Adrenal gland (tissue), 12 donors: ENCODE measurements around the gene PITHD1. TPM values are rescaled to one million over a fixed set of nuclear protein-coding genes. Genes with fewer than 3 reads are reported as not detected.

Source experiments
- DNase-seq, 7 donors: peaks; one replicate each; pipeline ENCODE4 v3.0.0-alpha.2; 2019 to 2020
- H3K27ac ChIP-seq, 5 donors: fragments of 200-600 bp; sonication (generic) in 4 of 5; 1 replicate in 3 of 5; 2 replicates in 2 of 5; pipeline versions ENCODE4 v1.5.1 to v1.8.0; 2016 to 2020; ENCODE audit warnings: mild to moderate bottlenecking in 1 of 5
- H3K27me3 ChIP-seq: fragments of 200-600 bp; 2 replicates; pipeline ENCODE4 v1.8.0; 2021
- H3K36me3 ChIP-seq, 2 donors: fragments of 200-600 bp; replicated peaks in 1 of 2; 1 replicate in 1 of 2; 2 replicates in 1 of 2; pipeline versions ENCODE4 v1.5.1 to v1.8.0; 2018 to 2022
- H3K4me1 ChIP-seq, 2 donors: fragments of 200-600 bp; replicated peaks in 1 of 2; 1 replicate in 1 of 2; 2 replicates in 1 of 2; pipeline versions ENCODE4 v1.5.1 to v1.8.0; 2018 to 2021
- H3K4me3 ChIP-seq, 4 donors: fragments of 200-600 bp; sonication (generic) in 3 of 4; one replicate each; pipeline ENCODE4 v1.5.1; 2016 to 2018
- H3K9me3 ChIP-seq, 3 donors: fragments of 200-600 bp; sonication (generic) in 1 of 3; replicated peaks in 1 of 3; 1 replicate in 2 of 3; 2 replicates in 1 of 3; pipeline versions ENCODE4 v1.5.1 to v1.8.0; 2016 to 2021
- POLR2A ChIP-seq, 2 donors: fragments of 450-650 bp; IDR thresholded peaks; one replicate each; pipeline ENCODE4 v1.6.1; 2017; ENCODE audit warnings: antibody characterized with exemption in 2 of 2, mild to moderate bottlenecking in 2 of 2, moderate library complexity in 1 of 2
- WGBS, 4 donors: extraction: QIAGEN DNeasy Blood & Tissue Kit in 2 of 4; methylation state at CpG; one replicate each; pipeline versions ENCODE4 v1.1.5 to v1.1.7; 2013 to 2017; 5-methylcytosine and 5-hydroxymethylcytosine counted together
- intact Hi-C, 2 donors: fragments of 100-400 bp; cut with DNase I; formaldehyde crosslinking; loops; one replicate each; pipeline versions ENCODE4 v1.14.1 to v1.15.0; 2022 to 2023
- polyA plus RNA-seq, 3 donors: library from polyadenylated mRNA; stranded (reverse); fragments of 200-250 nt in 2 of 3; fragments of 350-450 nt in 1 of 3; fragmentation: Illumina TruSeq in 1 of 3; extraction: RNeasy Lipid Tissue Mini Kit (QIAGEN cat#74804) in 1 of 3; gene quantifications; one replicate each; pipeline ENCODE4 v1.2.3, GENCODE V29; 2013 to 2014
- total RNA-seq, 9 donors: library from RNA; depleted of rRNA in 4 of 9; stranded (reverse); fragments of >200 nt in 4 of 9; fragments of 120-200 nt in 1 of 9; fragmentation: NEBNext Ultra II Directional in 1 of 9; extraction: Animal tissue kit (Norgen Biotek cat#: 25700) in 1 of 9; gene quantifications; one replicate each; pipeline versions ENCODE4 v1.1.0 to v1.2.4, GENCODE V29; 2013 to 2023
- TF ChIP-seq, protein P1 (sequence below), 6 experiments: fragments of 450-650 bp in 4 of 6; fragments of 200-600 bp in 2 of 6; sonication (generic) in 1 of 6; IDR thresholded peaks; 1 replicate in 5 of 6; 2 replicates in 1 of 6; pipeline versions ENCODE4 v1.5.1 to v1.8.0; 2016 to 2021; ENCODE audit warnings: antibody characterized with exemption in 6 of 6, mild to moderate bottlenecking in 2 of 6, moderate library complexity in 1 of 6
- donor health status: healthy with polysubstance abuse.
- donor health status: Bipolar disorder and iron deficiency.
- donor health status: DM: yes; HTN: yes; CAD: no.
- donor health status: DM: no; HTN: no; CAD: no.
- donor health status: DM: no; HTN: no; CAD: no.
- donor health status: DM: yes; HTN: yes; CAD: no.

PITHD1 gene
- total and polyA plus RNA-seq, 12 donors: 41.9 to 104 (median 63.0) TPM

GRCh38 chr1:23752909-23753308 is 25.3 kb upstream of the PITHD1 start:
- WGBS, 4 donors: 38 to 74% (median 48%) methylated on average over 1 of the region's 1 CpG
- TF ChIP-seq, protein P1, sequence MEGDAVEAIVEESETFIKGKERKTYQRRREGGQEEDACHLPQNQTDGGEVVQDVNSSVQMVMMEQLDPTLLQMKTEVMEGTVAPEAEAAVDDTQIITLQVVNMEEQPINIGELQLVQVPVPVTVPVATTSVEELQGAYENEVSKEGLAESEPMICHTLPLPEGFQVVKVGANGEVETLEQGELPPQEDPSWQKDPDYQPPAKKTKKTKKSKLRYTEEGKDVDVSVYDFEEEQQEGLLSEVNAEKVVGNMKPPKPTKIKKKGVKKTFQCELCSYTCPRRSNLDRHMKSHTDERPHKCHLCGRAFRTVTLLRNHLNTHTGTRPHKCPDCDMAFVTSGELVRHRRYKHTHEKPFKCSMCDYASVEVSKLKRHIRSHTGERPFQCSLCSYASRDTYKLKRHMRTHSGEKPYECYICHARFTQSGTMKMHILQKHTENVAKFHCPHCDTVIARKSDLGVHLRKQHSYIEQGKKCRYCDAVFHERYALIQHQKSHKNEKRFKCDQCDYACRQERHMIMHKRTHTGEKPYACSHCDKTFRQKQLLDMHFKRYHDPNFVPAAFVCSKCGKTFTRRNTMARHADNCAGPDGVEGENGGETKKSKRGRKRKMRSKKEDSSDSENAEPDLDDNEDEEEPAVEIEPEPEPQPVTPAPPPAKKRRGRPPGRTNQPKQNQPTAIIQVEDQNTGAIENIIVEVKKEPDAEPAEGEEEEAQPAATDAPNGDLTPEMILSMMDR (IDR thresholded peaks at IDR 0.05): no peak
- no peak for TF ChIP-seq POLR2A (IDR thresholded peaks at IDR 0.05)
- no peak overlapping the region for H3K27ac ChIP-seq
- peak in 1 of 7 donors; percentile 28 for DNase-seq
- peaks cover 0 to 16% of the 10 kb centered on the region in 2 donors for H3K4me1 ChIP-seq
- no peaks in the 10 kb centered on the region for H3K9me3 ChIP-seq
- peaks cover 0 to 87% of the 10 kb centered on the region in 2 donors for H3K36me3 ChIP-seq
- H3K4me3 ChIP-seq: no peak overlapping the region
- H3K27me3 ChIP-seq: no peaks in the 10 kb centered on the region
- intact Hi-C loops: loop anchor here in 1 of 2 donors (10.0 kb wide), 1 partner anchor 58 kb away; the partner anchor contains the start of gene RPL11

GRCh38 chr1:23756676-23757075 is 21.5 kb upstream of the PITHD1 start:
- Histone ChIP-seq H3K4me1 (peaks cover 0 to 5% of the 10 kb centered on the region in 2 donors), H3K9me3 (no peaks in the 10 kb centered on the region), H3K36me3 (peaks cover 0 to 100% of the 10 kb centered on the region in 2 donors), H3K4me3 (no peak overlapping the region), H3K27me3 (no peaks in the 10 kb centered on the region), H3K27ac (no peak overlapping the region)
- intact Hi-C loops: loop anchor here in 1 of 2 donors (10.0 kb wide), 1 partner anchor 62 kb away; the partner anchor contains the start of gene RPL11
- no peak for TF ChIP-seq POLR2A (IDR thresholded peaks at IDR 0.05)
- TF ChIP-seq, protein P1 (IDR thresholded peaks at IDR 0.05): no peak
- peak in 5 of 7 donors; percentile 18 to 45 (median 40) for DNase-seq
- whole genome bisulfite sequencing, 4 donors: 81 to 100% (median 87%) methylated on average over 1 to 3 of the region's 3 CpGs

- intact Hi-C loops: loop anchor here in 1 of 2 donors (10.0 kb wide), 1 partner anchor 63 kb away; the partner anchor contains the start of gene RPL11
- Histone ChIP-seq H3K36me3 (peaks cover 0 to 95% of the 10 kb centered on the region in 2 donors), H3K27ac (no peak overlapping the region), H3K4me1 (peaks cover 0 to 3% of the 10 kb centered on the region in 2 donors), H3K9me3 (no peaks in the 10 kb centered on the region), H3K4me3 (no peak overlapping the region), H3K27me3 (no peaks in the 10 kb centered on the region)
- 89 to 100% (median 95%) methylated on average over 1 of the region's 1 CpG for WGBS, 4 donors
- peak in 1 of 7 donors; percentile 43 for DNase-seq
- no peak for TF ChIP-seq POLR2A (IDR thresholded peaks at IDR 0.05)
- TF ChIP-seq, protein P1 (IDR thresholded peaks at IDR 0.05): no peak
These were observed 20.4 kb upstream of the PITHD1 start for GRCh38 chr1:23757812-23758211.

DNA sequence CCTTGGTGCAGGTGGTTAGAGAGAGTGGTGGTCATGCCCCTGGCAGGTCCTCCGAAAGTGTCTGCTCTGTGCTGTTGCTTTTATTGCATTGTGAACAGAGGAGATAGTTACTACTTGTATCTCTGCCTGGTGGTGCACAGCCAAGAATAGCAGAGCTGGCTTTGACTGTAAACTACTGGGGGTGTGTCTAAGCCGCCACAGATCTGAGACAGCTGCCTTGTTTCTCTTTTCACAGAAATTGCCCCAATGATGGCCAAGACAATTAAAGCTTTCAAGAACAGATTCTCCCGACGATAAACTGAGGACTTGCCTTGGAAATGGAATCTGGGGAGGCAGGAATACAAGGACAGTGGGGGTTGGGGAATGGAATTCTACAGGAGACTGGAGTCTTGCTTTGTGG is 18.9 kb upstream of the PITHD1 start:
- Histone ChIP-seq H3K4me3 (no peak overlapping the region), H3K9me3 (no peaks in the 10 kb centered on the region), H3K27ac (peak overlapping the region in 2 of 5 donors; percentile 5 to 9), H3K36me3 (peaks cover 0 to 81% of the 10 kb centered on the region in 2 donors), H3K27me3 (no peaks in the 10 kb centered on the region), H3K4me1 (peaks cover 0 to 3% of the 10 kb centered on the region in 2 donors)
- no peak for TF ChIP-seq POLR2A (IDR thresholded peaks at IDR 0.05)
- TF ChIP-seq, protein P1 (IDR thresholded peaks at IDR 0.05): no peak
- DNase-seq: peak in 1 of 7 donors; percentile 50
- 37 to 65% (median 55%) methylated on average over 4 of the region's 4 CpGs for WGBS, 4 donors
- intact Hi-C loops: loop anchor here in 1 of 2 donors (10.0 kb wide), 1 partner anchor 64 kb away; the partner anchor contains the start of gene RPL11
